GM18526 (cell line): ENCODE measurements around the gene MARK3.

Source experiments
- POLR2A ChIP-seq: IDR thresholded peaks from 3 replicates; pipeline ENCODE4 v1.6.1; 2011; ENCODE audit not compliant: insufficient read length; ENCODE audit errors: extremely low read depth

The MARK3 gene

DNA sequence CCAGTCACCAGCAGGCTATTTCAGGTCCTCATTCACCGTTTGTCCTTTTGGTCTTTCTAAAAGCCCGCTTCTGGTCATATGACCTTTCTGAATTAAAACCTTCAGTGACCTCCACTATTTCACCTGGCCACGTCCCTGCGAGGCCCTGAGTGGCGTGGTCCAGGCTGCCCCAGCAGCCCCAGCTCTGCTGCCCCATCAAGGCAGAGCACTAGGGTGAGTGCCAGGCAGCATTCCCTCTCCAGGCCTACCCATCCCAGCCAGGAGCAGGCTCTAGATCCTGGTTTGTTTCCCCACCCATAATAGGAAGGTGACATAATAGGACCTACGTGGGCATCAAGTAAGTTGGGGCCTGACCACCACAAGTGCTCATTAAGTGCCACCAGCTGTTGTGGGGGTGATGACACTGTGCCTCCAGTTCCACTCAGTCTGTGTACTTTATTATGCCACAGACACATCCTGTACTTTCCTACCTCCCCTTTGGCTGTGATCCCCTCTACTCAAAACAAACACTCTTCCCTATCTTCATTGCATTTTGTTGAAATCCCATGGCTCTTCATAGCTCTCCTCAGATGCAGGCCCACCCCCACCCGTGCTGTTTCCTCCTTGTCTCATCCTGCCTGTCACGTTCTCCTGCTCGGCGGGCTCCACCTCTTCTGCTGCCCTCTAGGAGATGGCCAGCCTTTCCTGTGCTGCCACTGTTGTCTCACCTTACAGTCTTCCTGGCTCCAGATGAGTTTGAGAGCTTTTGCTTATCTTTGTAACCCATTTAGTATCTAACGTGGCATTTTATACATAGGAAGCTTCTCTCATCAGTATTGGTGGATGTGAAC, 116.0 kb downstream of the MARK3 start:
- no peak for TF ChIP-seq POLR2A

DNA sequence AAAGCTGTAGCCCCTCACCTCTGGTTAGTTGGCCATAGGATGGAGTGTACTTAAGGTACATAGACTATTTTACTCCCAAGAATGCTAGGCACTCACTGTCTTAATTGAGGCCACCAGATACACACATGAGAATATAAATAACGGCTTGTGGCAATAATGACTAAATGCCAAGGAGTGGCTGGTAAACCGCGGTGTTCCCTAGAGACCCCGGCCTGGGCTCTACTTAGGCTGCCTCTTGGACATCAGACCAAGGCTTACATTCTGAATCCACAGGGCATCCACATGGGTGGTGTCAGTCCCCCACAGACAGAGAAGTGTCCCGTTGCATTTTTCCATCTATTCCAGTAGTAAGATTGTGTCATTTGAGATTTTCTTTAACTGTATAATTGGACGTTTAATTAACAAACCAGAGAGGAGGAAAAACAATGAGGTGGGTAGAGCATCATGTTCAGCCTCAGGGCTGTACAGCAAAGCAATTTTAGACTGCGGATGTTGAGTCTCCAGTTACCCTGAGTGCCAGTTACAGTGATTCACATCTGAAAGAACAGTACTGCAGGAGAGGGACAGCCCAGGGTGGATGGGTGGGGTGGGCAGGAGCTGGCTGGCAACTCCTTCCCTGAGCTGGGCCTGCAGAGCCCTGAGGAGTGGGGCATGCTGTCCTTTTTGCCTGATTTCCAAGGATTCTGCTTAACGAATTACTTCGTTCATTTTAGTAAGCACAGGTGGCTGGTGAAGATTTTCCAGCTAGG, 116.9 kb downstream of the MARK3 start:
- TF ChIP-seq POLR2A: no peak

DNA sequence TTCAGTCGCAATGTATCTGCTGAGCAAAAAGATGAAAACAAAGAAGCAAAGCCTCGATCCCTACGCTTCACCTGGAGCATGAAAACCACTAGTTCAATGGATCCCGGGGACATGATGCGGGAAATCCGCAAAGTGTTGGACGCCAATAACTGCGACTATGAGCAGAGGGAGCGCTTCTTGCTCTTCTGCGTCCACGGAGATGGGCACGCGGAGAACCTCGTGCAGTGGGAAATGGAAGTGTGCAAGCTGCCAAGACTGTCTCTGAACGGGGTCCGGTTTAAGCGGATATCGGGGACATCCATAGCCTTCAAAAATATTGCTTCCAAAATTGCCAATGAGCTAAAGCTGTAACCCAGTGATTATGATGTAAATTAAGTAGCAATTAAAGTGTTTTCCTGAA, 117.7 kb downstream of the MARK3 start:
- no peak for TF ChIP-seq POLR2A

DNA sequence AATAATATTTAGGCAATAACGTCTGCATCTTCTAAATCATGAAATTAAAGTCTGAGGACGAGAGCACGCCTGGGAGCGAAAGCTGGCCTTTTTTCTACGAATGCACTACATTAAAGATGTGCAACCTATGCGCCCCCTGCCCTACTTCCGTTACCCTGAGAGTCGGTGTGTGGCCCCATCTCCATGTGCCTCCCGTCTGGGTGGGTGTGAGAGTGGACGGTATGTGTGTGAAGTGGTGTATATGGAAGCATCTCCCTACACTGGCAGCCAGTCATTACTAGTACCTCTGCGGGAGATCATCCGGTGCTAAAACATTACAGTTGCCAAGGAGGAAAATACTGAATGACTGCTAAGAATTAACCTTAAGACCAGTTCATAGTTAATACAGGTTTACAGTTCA, 118.1 kb downstream of the MARK3 start:
- no peak for TF ChIP-seq POLR2A

DNA sequence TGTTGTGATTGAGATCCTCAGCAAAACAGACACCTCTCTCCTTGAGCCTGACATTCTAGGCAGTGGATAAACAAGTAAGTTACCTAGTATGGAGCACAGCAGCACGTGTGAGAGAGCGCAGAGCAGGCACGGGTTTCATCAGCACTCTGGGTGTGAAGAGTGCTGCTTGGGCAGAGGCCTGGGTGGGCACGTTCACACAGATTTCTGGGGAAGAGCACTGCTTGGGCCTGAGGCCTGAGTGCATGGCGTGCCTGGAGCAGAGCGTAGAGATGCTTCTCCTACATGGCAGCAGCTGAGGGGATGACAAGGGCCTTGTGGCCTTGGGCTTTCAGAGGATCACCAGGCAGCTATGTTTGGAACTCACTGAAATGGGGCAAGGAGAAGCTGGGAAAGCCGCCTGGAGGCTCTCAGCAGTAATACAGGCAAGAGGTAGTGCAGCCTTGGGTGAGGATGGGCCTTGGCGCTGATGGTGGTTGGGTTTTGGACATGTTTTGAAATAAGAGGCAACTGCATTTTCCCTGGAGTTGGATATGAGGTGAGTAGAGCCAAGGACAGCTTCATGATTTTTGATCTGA, 119.9 kb downstream of the MARK3 start:
- TF ChIP-seq POLR2A: no peak

DNA sequence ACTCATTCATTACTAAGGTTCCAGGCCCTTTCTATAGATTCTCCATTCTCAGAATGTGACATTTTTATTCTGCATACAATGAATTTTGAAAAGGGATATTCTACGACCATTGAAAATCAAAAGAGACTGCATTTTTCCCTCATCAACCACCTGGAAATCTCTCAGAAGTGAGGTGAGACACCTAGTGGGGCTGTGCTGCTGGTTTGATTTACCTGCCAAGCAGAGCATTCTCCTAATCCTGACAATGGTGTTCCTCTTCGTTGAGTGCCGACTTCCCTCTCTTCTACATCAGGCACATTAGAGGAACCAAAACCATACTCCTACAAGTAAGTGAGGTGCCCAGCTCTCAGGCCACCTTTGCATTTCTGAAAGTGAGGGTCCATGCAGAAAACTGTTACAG, 122.5 kb downstream of the MARK3 start:
- no peak for TF ChIP-seq POLR2A

DNA sequence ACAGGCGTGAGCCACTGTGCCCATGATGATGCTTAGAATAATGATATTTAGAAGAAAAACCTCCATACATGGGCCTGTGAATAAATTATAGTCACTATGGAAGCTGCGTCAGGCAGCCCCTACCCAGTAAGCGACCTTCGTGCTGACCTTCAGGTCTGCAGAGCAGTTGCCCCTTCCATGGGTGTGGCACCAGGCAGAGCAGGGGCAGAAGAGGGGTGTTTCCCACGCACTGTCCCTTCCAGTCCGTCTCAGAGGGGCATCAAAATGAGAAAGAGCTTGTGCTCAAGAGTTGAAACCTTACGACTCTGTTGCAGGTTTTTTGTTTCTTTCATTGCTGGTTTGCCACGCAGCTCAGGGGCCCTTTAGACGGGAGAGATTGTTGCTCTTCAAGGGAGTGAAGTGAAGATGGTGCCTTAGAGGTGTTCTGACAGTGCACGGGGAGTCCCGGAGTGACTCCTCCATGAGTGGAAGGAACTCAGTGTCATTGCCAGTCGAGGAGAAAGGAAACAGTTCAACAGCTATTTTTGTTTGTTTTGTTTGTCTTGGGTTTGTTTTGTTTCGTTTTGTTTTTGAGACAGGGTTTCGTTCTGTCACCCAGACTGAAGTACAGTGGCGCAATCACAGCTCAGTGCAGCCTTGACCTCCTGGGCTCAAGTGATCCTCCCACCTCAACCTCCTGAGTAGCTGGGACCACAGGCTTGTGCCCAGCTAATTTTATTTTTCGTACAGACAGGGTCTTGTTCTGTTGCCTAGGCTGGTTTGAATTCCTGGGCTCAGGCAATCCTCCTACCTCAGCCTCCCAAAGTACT, 123.5 kb downstream of the MARK3 start:
- no peak for TF ChIP-seq POLR2A

DNA sequence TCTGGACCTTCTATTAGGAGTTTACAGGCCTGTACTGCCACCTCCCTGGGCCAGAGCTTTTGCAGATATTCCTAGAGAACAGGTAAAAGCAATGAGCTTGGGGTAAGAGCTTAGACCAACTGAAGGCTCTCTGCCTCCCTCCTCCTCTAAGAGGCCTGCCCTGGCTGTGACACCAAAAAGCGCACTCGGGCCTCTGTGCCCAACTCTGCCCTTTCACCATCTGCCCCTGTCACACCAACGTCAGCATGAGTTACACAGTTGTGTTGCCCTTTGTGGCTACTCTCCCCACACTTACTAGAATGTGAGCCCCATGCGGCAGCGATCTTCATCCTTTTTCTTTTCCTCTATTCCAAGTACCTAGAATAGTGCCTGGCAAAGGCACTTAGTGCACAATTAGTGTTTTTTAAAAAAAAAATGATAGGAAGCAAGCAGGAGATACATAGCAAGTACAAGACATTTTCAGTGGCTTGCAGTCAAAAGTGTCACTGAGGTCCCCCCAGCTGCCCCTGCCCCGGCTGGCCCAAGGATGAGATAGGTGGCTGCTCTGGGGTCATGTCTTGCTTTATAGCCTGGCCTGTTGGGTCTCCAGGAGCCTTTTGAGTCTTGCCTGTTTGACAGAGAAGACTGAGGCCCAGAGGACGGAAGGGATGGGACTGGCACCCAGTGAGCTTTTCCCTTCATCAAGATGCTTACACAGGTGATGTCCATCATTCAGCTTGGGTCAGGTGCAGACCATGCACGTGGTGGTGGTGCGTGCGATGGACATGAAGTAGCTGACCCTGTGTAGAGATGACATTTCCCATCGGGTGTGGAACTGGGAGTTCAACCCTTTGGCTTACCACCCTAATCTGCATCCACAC, 124.9 kb downstream of the MARK3 start:
- no peak for TF ChIP-seq POLR2A

DNA sequence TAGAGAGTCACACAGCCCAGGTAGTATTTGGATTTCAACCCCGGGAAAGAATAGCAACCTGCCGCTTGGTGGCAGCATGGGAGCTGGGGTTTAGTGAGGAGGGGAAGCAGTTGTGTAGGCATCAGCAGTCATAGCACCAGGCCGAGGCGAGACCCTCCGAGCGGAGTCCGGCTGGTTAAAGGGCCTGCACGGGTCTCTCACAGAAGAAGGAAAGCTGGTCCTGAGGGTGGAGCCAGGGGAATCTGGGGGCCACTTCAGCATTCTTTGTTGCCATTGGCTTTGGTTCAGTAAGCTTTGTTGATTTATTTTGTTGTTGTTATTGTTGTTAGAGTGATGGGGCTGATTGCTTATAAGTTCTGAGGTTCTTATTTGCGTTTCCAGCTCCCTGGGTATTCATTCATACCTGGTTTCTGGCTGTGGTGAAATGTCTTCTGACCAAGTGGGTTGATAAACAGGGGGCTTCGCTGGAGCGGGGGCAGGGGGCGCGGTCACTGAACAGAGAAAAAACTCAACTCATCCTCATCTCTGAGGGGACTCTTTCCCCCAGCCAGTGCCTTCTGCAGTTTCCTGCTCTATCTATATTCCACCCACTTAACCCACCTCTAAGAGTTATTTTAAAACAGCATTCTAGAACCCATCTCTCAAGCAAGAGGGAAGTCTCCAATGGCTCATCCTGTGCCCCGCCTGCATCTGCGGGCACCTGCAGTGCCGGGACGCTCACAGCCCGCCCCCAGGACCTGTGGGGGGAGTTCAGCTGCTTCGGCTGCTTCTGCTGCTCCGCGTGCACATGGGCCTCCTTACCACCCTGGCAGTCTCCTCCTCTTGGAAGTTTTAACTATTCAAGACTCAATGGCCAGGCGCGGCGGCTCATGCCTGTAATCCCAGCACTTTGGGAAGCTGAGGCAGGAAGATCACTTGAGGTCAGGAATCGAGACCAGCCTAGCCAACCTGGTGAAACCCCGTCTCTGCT, 125.8 kb downstream of the MARK3 start:
- no peak for TF ChIP-seq POLR2A

DNA sequence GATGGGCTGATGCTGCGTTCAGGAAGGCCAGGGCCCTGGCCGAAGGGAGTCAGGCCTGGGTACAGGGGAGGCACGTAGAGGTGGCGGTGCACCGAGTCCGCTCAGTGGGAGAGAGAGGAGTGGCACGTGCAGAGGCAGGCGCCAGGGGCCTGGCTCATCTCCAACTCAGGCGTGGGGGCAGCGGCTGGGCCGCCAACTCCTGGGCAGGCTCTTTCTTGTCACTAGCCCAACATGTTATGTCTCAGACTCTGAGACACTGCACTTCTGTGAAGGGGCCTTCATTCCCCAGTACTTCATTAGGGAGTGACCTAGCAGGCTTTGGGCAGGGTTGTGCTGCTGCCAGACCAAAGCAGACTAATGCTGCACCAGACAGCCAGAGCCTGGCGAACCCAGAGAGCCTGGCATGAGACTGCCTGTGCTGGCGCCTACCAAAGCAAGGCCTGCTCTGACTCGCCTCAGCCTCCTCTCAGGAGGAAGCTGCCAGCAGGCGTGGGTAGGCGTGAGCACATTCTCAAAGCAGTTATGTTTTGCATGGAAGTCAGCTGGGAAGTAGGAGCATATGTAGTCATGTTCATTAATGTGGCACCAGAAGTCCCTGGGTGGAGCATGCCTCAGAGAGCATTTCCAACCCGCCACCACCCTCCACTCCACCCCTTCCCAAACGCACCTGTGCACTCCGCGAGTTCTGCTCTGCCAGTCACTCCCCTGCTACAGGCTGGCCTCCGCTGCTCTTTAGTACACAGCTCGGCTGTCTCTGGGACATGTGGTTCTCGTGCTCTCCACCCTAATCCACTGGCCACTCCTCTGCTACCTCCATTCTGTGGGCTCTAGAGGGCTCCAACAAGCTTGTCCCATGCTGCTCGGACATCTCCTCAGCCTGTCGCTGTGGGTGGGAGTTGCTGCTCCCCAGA, 127.7 kb downstream of the MARK3 start:
- no peak for TF ChIP-seq POLR2A

DNA sequence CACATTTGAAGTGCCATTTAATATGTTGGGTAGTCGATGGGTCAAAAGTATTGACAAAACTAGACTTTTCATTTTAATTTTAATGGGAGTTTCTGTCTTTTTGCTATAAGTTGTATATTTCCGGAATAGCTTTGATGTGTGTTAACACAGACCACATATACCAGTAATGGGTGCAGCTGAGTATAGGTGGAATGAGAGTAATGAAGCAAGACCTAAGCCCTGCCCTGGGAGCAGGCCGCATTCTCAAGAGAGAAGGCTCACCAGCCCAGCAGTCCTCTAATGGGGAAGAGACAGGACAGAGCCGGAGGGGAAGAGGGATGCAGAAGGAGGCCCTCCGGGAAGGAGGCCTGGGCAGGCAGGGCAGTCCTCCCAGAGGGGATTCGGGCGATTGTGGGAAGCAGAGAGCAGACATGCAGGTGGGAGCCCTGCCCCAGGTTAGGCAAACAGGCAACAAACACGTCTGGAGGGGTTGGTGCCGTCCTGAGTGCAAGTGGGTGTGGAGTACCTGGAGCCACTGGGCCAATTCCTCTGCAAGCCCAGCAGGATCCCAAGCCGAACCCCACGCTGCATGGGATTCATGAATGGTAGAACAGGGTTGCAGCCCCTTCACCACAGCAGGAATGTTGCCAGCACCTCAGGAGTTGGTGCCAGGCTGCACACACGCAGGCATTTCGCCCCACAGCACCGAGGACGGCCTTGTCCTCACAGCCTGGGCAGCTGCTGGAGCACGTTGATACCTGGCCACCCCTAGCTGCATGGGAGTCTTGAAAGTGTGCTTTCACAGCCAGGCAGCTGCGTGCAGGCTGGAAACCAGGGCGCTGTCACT, 129.6 kb downstream of the MARK3 start:
- no peak for TF ChIP-seq POLR2A
